Activated CD8-positive, alpha-beta T cell treated with anti-CD3 and anti-CD28 coated beads for 36 hours (primary cell): ENCODE measurements around the gene TCL1A. TPM values are rescaled to one million over a fixed set of nuclear protein-coding genes. Genes with fewer than 3 reads are reported as not detected.

Experiments
- ATAC-seq: fragments of 200-7000 bp; cut with Tn5 transposase; one replicate; pipeline ENCODE4 v1.10.0; 2021; ENCODE audit warnings: mild to moderate bottlenecking, moderate library complexity
- CTCF ChIA-PET: fragments of 350-600 bp; sonication (Branson Sonifier 250); formaldehyde crosslinking; loops from one replicate; lab custom pipeline; 2021; ENCODE audit warnings: antibody characterized with exemption; lab: Charles Lee
- POLR2A ChIA-PET: fragments of 350-600 bp; sonication (Branson Sonifier 250); formaldehyde crosslinking; loops from one replicate; lab custom pipeline; 2021; ENCODE audit warnings: antibody characterized with exemption; lab: Charles Lee
- DNase-seq: peaks from one replicate; pipeline ENCODE4 v3.0.0-alpha.2; 2020
- H3K27ac Mint-ChIP-seq: one replicate; pipeline ENCODE4 v1.8.0; 2021; ENCODE audit warnings: mild to moderate bottlenecking, mixed read lengths
- H3K27me3 Mint-ChIP-seq: one replicate; pipeline ENCODE4 v1.8.0; 2021; ENCODE audit warnings: mixed read lengths
- H3K36me3 Mint-ChIP-seq: one replicate; pipeline ENCODE4 v1.8.0; 2021; ENCODE audit warnings: low read depth, mixed read lengths
- H3K4me1 Mint-ChIP-seq: one replicate; pipeline ENCODE4 v1.8.0; 2021; ENCODE audit warnings: low read depth, mixed read lengths
- H3K4me3 Mint-ChIP-seq: one replicate; pipeline ENCODE4 v1.8.0; 2021; ENCODE audit warnings: mild to moderate bottlenecking, moderate library complexity, mixed read lengths
- H3K9me3 Mint-ChIP-seq: one replicate; pipeline ENCODE4 v1.8.0; 2021; ENCODE audit warnings: mixed read lengths
- CTCF ChIP-seq: fragments of 200-600 bp; IDR thresholded peaks from one replicate; pipeline ENCODE4 v1.8.0; 2022; ENCODE audit warnings: antibody characterized with exemption, mild to moderate bottlenecking
- intact Hi-C: fragments of 100-400 bp; cut with micrococcal nuclease; formaldehyde crosslinking; loops from one replicate; pipeline ENCODE4 v1.10.0; 2022
- total RNA-seq, 2 experiments: library from RNA; stranded (reverse); gene quantifications; one replicate each; pipeline ENCODE4 v1.2.3, GENCODE V29; 2021

Gene TCL1A
- total RNA-seq, 2 experiments from 2014 or later, result 0.65 to 1.1 TPM

DNA sequence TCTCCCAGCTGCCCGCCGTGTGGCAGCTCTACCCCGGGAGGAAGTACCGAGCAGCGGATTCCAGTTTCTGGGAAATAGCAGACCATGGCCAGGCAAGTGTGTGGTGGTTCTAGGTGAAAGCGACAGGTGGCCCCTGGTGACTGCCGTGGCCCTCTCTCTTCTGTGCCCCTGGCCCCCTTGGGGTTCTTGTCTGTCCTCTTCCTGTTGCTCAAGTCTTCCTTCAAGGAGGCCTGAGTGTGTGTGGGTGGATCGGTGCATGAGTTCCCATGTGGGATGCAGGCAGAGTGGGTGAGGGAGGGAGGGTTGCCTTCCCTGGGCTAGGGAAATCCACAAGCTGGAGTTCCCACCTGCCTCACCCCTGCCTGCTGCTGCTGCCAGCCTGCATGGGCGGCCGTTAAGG is 23.1 kb downstream of the TCL1A start:
- Mint-ChIP-seq H3K36me3 (no peaks in the 10 kb centered on the region), H3K4me1 (no peaks in the 10 kb centered on the region), H3K27me3 (peaks cover 7% of the 10 kb centered on the region), H3K27ac (no peak overlapping the region), H3K4me3 (no peak overlapping the region), H3K9me3 (no peaks in the 10 kb centered on the region)
- DNase-seq (no peak), ATAC-seq (no peak)
- CTCF ChIA-PET, result no interaction called here
- TF ChIP-seq CTCF, result no peak
- intact Hi-C loops, result no loop called here
- POLR2A ChIA-PET, result interaction anchor here (0.6 kb wide), 1 partner anchor 596 kb away, joined by 3 read pairs; no protein-coding TSS in a partner anchor

- no peak overlapping the region for H3K27ac Mint-ChIP-seq
- ChIA-PET CTCF (no interaction called here), POLR2A (no interaction called here)
- H3K4me1 Mint-ChIP-seq, result no peaks in the 10 kb centered on the region
- ATAC-seq, result no peak
- no peaks in the 10 kb centered on the region for H3K36me3 Mint-ChIP-seq
- no peak for DNase-seq
- no peak overlapping the region for H3K4me3 Mint-ChIP-seq
- intact Hi-C loops, result no loop called here
- no peaks in the 10 kb centered on the region for H3K9me3 Mint-ChIP-seq
- TF ChIP-seq CTCF, result no peak
- peaks cover 4% of the 10 kb centered on the region for H3K27me3 Mint-ChIP-seq
These were observed 24.5 kb downstream of the TCL1A start for GRCh38 chr14:95689441-95689840.

DNA sequence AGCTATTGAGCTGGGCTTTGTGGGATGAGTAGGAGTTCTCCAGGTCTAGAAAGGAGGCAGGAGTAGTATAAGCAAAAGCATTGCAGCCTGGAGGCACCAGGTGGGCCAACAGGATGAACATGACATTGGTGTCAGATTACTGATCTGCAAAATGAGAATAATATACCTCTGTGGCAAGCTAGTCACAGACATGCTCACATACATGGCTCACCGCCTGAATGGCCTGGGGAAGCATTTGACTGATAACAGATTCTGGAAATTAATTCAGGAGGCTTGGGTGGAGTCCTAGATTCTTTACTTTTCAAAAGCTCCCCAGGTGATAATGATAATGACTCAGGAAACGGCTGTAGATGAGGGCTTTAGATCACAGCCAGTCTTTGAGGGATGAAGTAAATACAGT is 27.0 kb downstream of the TCL1A start:
- no peak for TF ChIP-seq CTCF
- ChIA-PET CTCF (no interaction called here), POLR2A (interaction anchor here (0.6 kb wide), 1 partner anchor 589 kb away, joined by 3 read pairs; no protein-coding TSS in a partner anchor)
- ATAC-seq, result no peak
- Mint-ChIP-seq H3K4me3 (no peak overlapping the region), H3K27ac (no peak overlapping the region), H3K27me3 (peaks cover 4% of the 10 kb centered on the region), H3K9me3 (no peaks in the 10 kb centered on the region), H3K36me3 (no peaks in the 10 kb centered on the region), H3K4me1 (no peaks in the 10 kb centered on the region)
- no peak for DNase-seq
- intact Hi-C loops, result no loop called here

GRCh38 chr14:95685978-95686922 is 27.7 kb downstream of the TCL1A start, which contains the start of gene TCL1B:
TCL1B (plus strand) TSS chr14:95686426; CDS start chr14:95686468, 42 bp downstream.
- CTCF ChIA-PET, result interaction anchor here (1.1 kb wide), 1 partner anchor 126 kb away, joined by 3 read pairs; no protein-coding TSS in a partner anchor
- no peak for ATAC-seq

More at GRCh38 chr14:95685978-95686922, 27.7 kb downstream of the TCL1A start, which contains the start of gene TCL1B:
- DNase-seq, result no peak
- POLR2A ChIA-PET, result no interaction called here
- intact Hi-C loops, result no loop called here
- no peak for TF ChIP-seq CTCF
- Mint-ChIP-seq H3K4me3 (no peak within 1 kb of the TSS), H3K4me1 (no peaks in the 10 kb centered on the region), H3K27ac (no peak within 1 kb of the TSS), H3K27me3 (peaks cover 4% of the 10 kb centered on the region), H3K36me3 (no peaks in the 10 kb centered on the region), H3K9me3 (no peaks in the 10 kb centered on the region)
